Measurements from ENCODE around the gene YIF1A. TPM values are rescaled to one million over a fixed set of nuclear protein-coding genes. Genes with fewer than 3 reads are reported as not detected.
A peak's percentile ranks its signal among the peaks of the same experiment; 100 is the strongest.

YIF1A gene
- polyA plus RNA-seq, 2 of the 4 experiments (the other 2 are of a cell fraction) = 79.7 to 99.7 TPM

DNA sequence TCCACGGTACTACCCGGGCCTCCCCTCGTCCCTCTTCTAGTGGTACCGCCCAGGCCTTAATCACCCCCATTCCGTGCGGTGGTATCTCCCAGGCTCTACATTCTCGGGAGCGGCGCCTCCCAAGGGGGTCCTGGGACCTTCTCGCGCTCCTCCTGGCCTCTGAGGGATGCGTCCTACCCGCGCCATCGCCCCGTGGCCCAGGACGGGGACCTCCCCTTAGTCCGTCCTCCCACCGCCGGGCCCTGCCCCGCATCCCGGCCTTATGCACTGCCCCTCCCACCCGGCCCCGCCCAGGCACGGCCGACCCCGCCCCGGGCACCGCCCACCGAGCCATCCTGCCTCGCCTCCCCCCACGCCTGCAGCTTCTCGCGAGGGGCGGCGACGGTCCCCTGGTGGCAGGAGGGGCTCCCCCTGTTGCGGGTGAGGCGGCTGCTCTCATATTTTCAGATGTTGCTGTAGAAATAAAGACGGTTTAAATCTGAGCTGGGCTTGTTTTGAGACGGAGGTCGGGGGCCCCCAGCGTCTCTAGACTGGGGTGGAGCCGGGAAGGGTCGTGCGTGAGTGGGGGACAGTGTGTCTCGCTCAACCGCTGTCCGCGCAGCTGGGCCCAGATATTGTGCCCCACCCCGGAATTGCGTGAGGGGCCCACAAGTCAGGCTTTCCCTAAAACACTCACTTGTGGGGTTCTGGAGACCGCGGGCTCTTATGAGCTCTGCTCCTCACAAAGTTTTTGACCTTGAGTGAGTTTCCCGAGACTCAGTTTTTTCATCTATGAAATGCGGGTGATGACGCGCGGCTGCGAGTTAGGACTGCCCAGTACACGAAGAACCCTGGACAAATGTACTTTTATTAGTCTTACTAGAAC is 21.3 kb downstream of the YIF1A start (continued):
- TF ChIP-seq MYC (IDR thresholded peaks at IDR 0.05; ENCODE audit: borderline replicate concordance, low read length) (no peak; the same call in 1 of the 2 replicates), FOSB (CRISPR knock-in tag; IDR thresholded peaks at IDR 0.05) (no peak), SMC3 (IDR thresholded peaks at IDR 0.05) (no peak), HOXB13 (CRISPR knock-in tag; IDR thresholded peaks at IDR 0.05; ENCODE audit: low read depth) (no peak), JUN (IDR thresholded peaks at IDR 0.05) (peak in 1 of 2 experiments; percentile 62; a peak in 3 of 5 replicates), RCOR1 (IDR thresholded peaks at IDR 0.05; ENCODE audit: low read depth, low read length) (no peak), PHF8 (IDR thresholded peaks at IDR 0.05; ENCODE audit: borderline replicate concordance, low read depth) (no peak), NPAS2 (CRISPR knock-in tag; IDR thresholded peaks at IDR 0.05; ENCODE audit: borderline replicate concordance) (no peak), CHD4 (IDR thresholded peaks at IDR 0.05; ENCODE audit: borderline replicate concordance) (no peak), NFE2L2 (conservative IDR thresholded peaks at IDR 0.05; ENCODE audit: low read length) (no peak), JUNB (IDR thresholded peaks at IDR 0.05) (no peak), KDM5A (IDR thresholded peaks at IDR 0.05) (no peak), POLR2AphosphoS2 (conservative IDR thresholded peaks at IDR 0.05; ENCODE audit: low read length) (no peak), ZC3H11A (IDR thresholded peaks at IDR 0.05) (no peak), NR3C1 (IDR thresholded peaks at IDR 0.05) (no peak), CEBPB (IDR thresholded peaks at IDR 0.05) (no peak)
- TF ChIP-seq, protein P1, sequence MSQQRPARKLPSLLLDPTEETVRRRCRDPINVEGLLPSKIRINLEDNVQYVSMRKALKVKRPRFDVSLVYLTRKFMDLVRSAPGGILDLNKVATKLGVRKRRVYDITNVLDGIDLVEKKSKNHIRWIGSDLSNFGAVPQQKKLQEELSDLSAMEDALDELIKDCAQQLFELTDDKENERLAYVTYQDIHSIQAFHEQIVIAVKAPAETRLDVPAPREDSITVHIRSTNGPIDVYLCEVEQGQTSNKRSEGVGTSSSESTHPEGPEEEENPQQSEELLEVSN (IDR thresholded peaks at IDR 0.05; ENCODE audit: borderline replicate concordance, low read depth) = no peak
- TF ChIP-seq, protein P2, sequence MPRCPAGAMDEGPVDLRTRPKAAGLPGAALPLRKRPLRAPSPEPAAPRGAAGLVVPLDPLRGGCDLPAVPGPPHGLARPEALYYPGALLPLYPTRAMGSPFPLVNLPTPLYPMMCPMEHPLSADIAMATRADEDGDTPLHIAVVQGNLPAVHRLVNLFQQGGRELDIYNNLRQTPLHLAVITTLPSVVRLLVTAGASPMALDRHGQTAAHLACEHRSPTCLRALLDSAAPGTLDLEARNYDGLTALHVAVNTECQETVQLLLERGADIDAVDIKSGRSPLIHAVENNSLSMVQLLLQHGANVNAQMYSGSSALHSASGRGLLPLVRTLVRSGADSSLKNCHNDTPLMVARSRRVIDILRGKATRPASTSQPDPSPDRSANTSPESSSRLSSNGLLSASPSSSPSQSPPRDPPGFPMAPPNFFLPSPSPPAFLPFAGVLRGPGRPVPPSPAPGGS (IDR thresholded peaks at IDR 0.05) = 0 out of 3 replicates have a peak, but pooled peaks have one; percentile 36
- TF ChIP-seq, protein P3, sequence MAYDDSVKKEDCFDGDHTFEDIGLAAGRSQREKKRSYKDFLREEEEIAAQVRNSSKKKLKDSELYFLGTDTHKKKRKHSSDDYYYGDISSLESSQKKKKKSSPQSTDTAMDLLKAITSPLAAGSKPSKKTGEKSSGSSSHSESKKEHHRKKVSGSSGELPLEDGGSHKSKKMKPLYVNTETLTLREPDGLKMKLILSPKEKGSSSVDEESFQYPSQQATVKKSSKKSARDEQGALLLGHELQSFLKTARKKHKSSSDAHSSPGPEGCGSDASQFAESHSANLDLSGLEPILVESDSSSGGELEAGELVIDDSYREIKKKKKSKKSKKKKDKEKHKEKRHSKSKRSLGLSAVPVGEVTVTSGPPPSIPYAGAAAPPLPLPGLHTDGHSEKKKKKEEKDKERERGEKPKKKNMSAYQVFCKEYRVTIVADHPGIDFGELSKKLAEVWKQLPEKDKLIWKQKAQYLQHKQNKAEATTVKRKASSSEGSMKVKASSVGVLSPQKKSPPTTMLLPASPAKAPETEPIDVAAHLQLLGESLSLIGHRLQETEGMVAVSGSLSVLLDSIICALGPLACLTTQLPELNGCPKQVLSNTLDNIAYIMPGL (CRISPR knock-in tag; IDR thresholded peaks at IDR 0.05; ENCODE audit: borderline replicate concordance) = no peak

DNA sequence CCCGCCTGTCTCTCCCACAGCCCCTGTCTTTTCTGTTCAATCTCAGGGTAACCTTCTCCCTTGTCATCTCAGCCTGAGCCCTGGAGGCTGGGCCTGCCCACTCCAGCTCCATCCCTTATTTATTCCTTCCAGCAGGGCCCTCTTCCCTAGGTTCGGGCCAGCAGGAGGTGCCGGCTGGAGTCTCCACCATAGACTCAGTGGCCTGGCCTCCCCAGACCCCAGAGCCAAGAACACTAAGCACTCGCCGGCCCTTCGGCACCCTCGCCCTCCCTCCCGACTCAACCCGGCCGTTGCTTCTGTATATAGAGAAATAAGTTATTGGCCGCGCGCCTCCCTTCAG is 21.9 kb downstream of the YIF1A start:
- CTCF ChIA-PET = interaction anchor here (2.8 kb wide), 1 partner anchor 45 kb away, joined by 13 read pairs; no protein-coding TSS in a partner anchor
- TF ChIP-seq MAZ (IDR thresholded peaks at IDR 0.05; ENCODE audit: borderline replicate concordance, low read depth, low read length) (no peak), KDM1A (IDR thresholded peaks at IDR 0.05; ENCODE audit: low read depth) (no peak), RCOR1 (IDR thresholded peaks at IDR 0.05; ENCODE audit: low read depth, low read length) (no peak), CHD2 (IDR thresholded peaks at IDR 0.05; ENCODE audit: low read length, partially characterized antibody) (no peak), HEYL (CRISPR knock-in tag; IDR thresholded peaks at IDR 0.05) (no peak), PHF8 (IDR thresholded peaks at IDR 0.05; ENCODE audit: borderline replicate concordance, low read depth) (no peak), HDAC2 (IDR thresholded peaks at IDR 0.05) (no peak), ZNF302 (CRISPR knock-in tag; IDR thresholded peaks at IDR 0.05) (no peak), NR3C1 (IDR thresholded peaks at IDR 0.05) (no peak), HOXB5 (CRISPR knock-in tag; IDR thresholded peaks at IDR 0.05) (no peak), JUN (IDR thresholded peaks at IDR 0.05) (no peak), MYC (IDR thresholded peaks at IDR 0.05; ENCODE audit: borderline replicate concordance, low read length) (no peak)
- TF ChIP-seq, protein P4, sequence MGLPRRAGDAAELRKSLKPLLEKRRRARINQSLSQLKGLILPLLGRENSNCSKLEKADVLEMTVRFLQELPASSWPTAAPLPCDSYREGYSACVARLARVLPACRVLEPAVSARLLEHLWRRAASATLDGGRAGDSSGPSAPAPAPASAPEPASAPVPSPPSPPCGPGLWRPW (IDR thresholded peaks at IDR 0.05) = no peak
- TF ChIP-seq, protein P2 (IDR thresholded peaks at IDR 0.05) = no peak
- Histone ChIP-seq H3K4me2 (peak overlapping the region; percentile 91), H3K4me3 (peak overlapping the region; percentile 93), H3K9me3 (no peaks in the 10 kb centered on the region), H3K27ac (peak overlapping the region in 1 of 2 experiments; percentile 97; a peak in 3 of 6 replicates), H3K4me1 (peaks cover 19% of the 10 kb centered on the region)
- POLR2A ChIA-PET = interaction anchor here (1.6 kb wide), 1 partner anchor 15 kb away, joined by 6 read pairs; no protein-coding TSS in a partner anchor
- DNase-seq (ENCODE audit: low read depth in 1 of 2, low spot score in 1 of 2) (peak in 1 of 2 experiments; percentile 32), ATAC-seq (peak; percentile 12 to 21; a peak in 5 of 6 replicates), FAIRE-seq (no peak)
- WGBS (ENCODE audit: missing lambda C conversion rate) = 78% methylated on average over 13 of the region's 13 CpGs
